IPS-NIHi7 (cell line): ENCODE measurements around the gene NRG2.

Source experiments
- DNase-seq: peaks from one replicate; pipeline ENCODE4 v3.0.0; 2012; ENCODE audit warnings: mixed read lengths; ENCODE audit errors: extremely low spot score

NRG2 gene

GRCh38 chr5:139968547-139969261, 74.4 kb downstream of the NRG2 start:
- peak; percentile 95 for DNase-seq

DNA sequence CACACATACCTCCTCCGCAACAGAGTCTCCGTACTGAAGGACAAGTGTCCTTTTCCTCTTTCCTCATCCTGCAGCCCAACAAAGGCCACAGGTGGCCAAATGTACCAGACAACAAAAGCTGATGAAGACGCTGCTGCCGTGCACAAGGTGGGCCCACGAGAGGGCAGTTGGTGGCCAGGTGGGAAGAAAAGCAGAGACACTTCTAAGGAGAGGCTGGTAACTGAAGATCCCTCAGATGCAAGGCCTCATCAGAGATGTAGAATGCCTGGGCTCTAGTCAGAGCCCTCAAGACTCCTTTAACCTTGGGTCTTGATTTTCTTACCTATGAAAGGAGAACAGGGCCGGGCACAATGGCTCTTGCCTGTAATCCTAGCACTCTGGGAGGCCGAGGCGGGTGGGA, 75.7 kb downstream of the NRG2 start:
- DNase-seq: no peak

GRCh38 chr5:139966856-139967255, 76.2 kb downstream of the NRG2 start:
- no peak for DNase-seq

DNA sequence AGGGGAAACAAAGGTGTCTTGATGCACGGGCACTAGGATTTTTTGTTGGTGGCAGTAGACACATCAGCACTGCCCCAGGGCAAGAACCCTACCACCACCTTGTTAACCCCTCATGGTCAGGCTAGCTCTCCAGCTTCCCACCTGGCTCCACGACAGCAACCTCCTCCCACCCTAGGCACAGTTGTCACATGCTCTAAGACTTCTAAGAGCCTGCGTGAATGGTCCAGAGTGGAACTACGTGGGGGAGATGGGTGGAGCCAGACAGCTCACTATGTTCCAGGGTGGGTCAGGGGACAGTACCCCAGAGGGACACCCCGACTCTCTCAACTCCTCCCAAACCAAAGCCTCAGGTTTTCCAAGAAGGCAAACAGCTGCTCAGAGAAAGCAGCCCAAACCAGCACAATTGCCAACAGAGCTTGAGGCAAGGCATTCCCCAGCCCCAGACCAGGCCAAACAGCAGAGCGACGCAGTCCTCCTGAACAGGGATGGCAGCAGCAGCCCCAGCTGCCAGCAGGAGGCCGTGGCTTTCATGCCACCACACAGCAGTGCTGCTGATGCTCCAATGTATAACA, 78.0 kb downstream of the NRG2 start:
- no peak for DNase-seq

GRCh38 chr5:139964266-139964993, 78.7 kb downstream of the NRG2 start:
- DNase-seq: no peak

DNA sequence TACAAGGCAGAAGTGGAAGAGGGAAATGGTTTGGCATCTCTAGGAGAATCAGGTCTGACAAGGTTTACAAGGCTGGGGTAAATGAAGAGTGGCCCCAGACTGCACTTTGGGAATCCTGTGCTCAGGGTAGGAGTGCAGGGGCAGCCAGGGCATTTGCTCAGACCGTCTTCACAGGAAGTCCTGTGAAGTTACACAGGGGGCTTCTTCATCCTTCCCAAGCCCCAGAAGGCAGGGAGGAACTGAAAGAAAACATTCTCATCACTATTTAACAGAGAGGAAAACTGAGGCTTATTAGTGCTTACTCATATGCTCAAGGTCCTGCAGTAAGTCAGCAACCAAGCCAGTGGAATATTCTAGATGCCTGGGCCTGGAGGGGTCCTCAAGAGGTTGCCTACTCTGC, 80.7 kb downstream of the NRG2 start:
- no peak for DNase-seq

DNA sequence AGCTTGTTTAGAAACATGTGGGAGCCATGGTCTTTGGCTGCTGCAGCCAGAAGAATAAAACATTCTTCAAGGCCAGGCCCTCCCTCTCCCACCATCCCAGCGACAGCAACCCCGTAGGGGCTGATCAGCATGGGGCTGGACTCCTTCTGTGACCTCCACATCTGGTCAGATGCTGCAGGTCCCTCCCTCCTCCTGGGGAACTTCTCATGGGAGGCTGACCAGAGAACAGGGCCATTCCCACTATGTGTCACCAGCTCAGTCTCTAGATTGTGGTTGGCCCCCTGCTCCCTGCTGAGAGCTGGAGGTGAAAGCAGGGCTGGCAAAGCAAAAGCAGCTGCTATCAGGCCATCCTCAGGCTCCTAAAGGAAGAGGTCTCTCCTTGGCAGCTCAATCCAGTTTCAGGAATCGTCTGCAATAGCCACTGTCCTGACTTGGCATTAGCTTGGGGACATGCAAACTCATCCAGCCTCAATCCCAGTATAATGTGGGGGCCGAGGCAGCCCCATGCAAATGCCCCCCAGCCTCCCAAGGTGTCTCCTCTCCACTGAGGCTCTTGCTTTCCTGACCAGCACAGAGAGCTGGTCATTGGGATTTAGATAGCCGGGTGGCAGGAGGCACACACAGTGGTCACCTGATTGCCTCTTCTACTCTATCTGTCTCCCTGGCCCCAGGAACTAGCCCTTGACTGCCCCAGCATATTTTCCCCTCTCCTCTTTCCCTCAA, 81.5 kb downstream of the NRG2 start:
- no peak for DNase-seq

- DNase-seq: no peak
These were observed 82.2 kb downstream of the NRG2 start for GRCh38 chr5:139960723-139961383.

DNA sequence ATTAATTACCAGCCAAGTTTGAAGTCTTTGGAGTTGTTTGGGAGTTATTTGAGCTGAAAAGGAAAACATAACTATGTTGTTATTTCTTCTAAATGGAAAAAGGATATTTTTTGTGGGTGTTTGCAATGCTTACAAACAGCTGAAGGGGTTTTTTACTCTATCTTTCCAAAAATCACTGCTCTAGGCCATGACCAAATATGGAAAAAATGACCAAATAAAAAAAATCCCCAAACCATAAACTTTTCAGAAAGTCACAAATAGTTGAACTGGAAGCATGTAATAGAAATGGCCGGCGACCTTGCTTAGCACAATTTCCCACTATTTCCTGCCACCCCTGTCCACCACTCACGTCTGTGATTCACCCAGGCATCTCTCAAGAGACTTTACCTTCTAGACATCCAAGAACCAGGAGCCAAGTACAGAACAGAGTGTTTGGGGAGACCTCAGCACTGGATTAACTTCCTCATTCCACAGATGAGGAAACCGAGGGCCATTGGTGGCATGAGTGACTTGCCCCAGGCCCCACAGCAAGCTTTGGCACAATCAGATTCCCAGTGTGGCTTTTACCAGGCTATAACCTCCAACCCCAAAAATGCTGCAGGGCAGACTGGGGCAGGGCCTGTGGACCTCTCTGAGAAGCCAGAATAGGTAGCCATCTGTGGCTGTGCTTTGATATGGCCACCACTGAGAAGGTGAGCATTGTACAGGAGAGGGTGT, 84.5 kb downstream of the NRG2 start:
- DNase-seq: no peak

DNA sequence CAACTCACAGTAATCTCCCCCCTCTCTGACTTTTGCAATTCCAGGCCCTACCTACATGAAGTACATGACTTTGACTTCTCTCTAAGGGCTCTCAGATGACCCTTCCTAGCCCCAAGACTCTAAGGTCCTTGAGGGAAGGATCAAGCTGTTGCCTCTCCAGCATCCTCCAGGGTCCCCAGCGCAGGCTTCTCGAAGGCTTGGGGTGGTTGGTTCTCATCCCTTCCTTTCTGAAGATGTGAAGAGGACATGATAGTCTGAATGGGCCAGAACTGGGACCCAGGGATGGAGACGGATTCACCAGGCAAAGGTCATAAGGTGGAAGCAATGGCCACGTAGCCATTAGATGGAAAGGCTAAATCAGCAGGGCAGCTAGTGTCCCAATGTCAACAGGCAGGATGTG, 86.8 kb downstream of the NRG2 start:
- no peak for DNase-seq

- DNase-seq: peak; percentile 75
These were observed 87.4 kb downstream of the NRG2 start for GRCh38 chr5:139955616-139956273.

- peak; percentile 56 for DNase-seq
These were observed 88.0 kb downstream of the NRG2 start for GRCh38 chr5:139955053-139955605.

DNA sequence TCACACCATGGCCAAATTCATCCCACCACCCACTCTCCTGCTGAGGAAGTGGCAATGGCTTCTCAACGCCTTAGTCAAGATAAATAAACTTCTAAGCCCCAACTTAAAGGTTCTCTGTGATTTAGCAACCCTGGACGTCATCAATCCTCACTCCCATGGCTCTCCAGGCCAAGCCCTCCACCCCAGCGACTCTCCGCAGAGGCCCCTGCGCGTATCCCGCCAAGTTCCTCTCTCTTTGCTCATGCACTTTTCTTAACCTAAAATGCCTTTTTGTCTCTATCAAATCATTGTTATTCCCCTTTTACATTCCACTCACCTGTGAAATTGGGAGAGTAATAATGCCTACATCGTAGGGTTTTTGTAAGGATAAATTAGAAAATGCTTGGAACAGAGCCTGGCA, 88.6 kb downstream of the NRG2 start:
- DNase-seq: no peak

DNA sequence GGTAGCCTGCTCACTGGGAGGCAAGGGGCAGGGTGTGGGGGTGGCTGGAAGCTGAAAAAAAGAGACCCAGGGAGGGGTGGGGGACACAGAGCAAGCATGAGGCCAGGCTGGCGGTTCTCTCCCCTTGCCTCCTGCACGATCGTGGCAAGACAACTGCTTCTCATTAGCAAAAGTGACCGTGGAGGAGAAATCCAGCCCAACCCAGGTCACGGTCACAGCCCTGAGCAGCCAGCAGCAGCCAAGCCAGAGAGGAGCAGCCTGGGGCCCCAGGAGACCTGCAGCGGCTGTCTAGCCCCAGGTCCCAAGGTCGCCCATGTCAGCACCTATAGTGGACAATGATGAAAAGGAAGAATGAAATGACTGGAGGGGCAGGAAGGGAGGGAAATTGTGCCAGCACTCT, 89.1 kb downstream of the NRG2 start:
- DNase-seq: no peak

DNA sequence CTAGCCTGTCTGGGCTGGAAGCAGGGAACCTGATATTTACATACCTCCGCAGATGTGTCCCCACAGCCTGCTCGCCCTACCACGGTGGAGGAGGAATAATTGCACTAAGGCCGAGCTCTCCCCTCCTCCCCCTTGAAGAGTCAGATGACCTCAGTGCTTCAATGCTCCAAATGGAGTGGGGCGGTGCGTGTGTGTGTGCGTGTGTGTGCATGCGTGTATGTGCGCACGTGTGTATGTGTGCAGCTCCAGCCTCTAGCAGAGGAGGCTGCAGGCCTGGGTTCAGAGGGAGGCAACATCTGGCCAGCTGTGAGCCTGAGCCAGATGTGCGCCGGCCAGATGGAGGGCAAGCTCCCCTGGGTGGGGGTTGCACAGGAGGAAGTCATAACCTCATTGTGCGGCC, 90.5 kb downstream of the NRG2 start:
- no peak for DNase-seq

DNA sequence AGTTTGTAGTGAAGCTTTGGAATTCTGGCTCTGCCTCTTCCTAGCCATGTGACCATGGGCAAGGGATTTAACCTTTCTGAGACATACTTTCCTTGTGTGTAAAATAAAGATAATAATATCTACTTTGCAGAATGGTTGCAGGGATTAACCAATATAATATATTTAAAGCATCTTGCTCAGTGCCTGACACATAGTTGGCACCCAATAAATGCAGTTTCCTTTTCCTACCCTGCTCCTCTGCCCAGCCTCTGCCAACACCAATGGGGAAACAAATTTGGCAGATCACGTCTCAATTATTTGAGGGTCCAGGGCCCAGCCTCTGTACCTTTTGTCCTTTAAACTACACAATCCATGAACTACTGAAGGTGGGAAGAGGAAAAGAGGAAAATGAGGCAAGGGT, 91.1 kb downstream of the NRG2 start:
- DNase-seq: no peak

- peak; percentile 6 for DNase-seq
These were observed 91.7 kb downstream of the NRG2 start for GRCh38 chr5:139951296-139951924.

GRCh38 chr5:139950436-139950835, 92.7 kb downstream of the NRG2 start:
- no peak for DNase-seq

- peak; percentile 18 for DNase-seq
These were observed 93.4 kb downstream of the NRG2 start for GRCh38 chr5:139949710-139950109.

- DNase-seq: no peak
These were observed 95.4 kb downstream of the NRG2 start for GRCh38 chr5:139947727-139948126.
